ENCODE results near the gene LRRC31. TPM values are rescaled to one million over a fixed set of nuclear protein-coding genes. Genes with fewer than 3 reads are reported as not detected.

LRRC31 gene
- total RNA-seq, 4 donors from 2014 or later: not detected

- TF ChIP-seq POLR2AphosphoS5 (IDR thresholded peaks at IDR 0.05) (no peak), CTCF (IDR thresholded peaks at IDR 0.05) (no peak), EP300 (IDR thresholded peaks at IDR 0.05) (no peak), POLR2A (IDR thresholded peaks at IDR 0.05; ENCODE audit: low read depth) (no peak)
- Histone ChIP-seq H3K36me3 (no peaks in the 10 kb centered on the region), H3K9me3 (no peaks in the 10 kb centered on the region), H3K27ac (replicated peaks in 1 of 4) (no peak overlapping the region), H3K4me1 (no peaks in the 10 kb centered on the region), H3K4me3 (no peak overlapping the region), H3K27me3 (no peaks in the 10 kb centered on the region)
- DNase-seq (ENCODE audit: extremely low spot score): no peak
- 51% methylated on average over 4 of the region's 4 CpGs for WGBS
- intact Hi-C loops (cut with DNase I): no loop called here
These were observed 28.6 kb downstream of the LRRC31 start for GRCh38 chr3:169841171-169841570.

- Histone ChIP-seq H3K36me3 (no peaks in the 10 kb centered on the region), H3K27me3 (no peaks in the 10 kb centered on the region), H3K4me3 (no peak overlapping the region), H3K4me1 (no peaks in the 10 kb centered on the region), H3K9me3 (no peaks in the 10 kb centered on the region), H3K27ac (replicated peaks in 1 of 4) (no peak overlapping the region)
- WGBS: 93% methylated on average over 1 of the region's 1 CpG
- intact Hi-C loops (cut with DNase I): no loop called here
- no peak for TF ChIP-seq CTCF (IDR thresholded peaks at IDR 0.05)
- TF ChIP-seq EP300 (IDR thresholded peaks at IDR 0.05): no peak
- no peak for TF ChIP-seq POLR2AphosphoS5 (IDR thresholded peaks at IDR 0.05)
- TF ChIP-seq POLR2A (IDR thresholded peaks at IDR 0.05; ENCODE audit: low read depth): no peak
- no peak for DNase-seq (ENCODE audit: extremely low spot score)
These were observed 31.2 kb downstream of the LRRC31 start for GRCh38 chr3:169838511-169839030.

GRCh38 chr3:169836942-169837275, 32.8 kb downstream of the LRRC31 start:
- TF ChIP-seq EP300 (IDR thresholded peaks at IDR 0.05) (no peak), POLR2AphosphoS5 (IDR thresholded peaks at IDR 0.05) (no peak), POLR2A (IDR thresholded peaks at IDR 0.05; ENCODE audit: low read depth) (no peak), CTCF (IDR thresholded peaks at IDR 0.05) (no peak)
- H3K36me3 ChIP-seq: no peaks in the 10 kb centered on the region
- WGBS: 94% methylated on average over 3 of the region's 3 CpGs
- H3K4me3 ChIP-seq: no peak overlapping the region
- H3K27me3 ChIP-seq: no peaks in the 10 kb centered on the region
- intact Hi-C loops (cut with DNase I): no loop called here
- H3K4me1 ChIP-seq: no peaks in the 10 kb centered on the region
- H3K9me3 ChIP-seq: no peaks in the 10 kb centered on the region
- no peak overlapping the region for H3K27ac ChIP-seq (replicated peaks in 1 of 4)
- no peak for DNase-seq (ENCODE audit: extremely low spot score)

GRCh38 chr3:169836078-169836941, 33.4 kb downstream of the LRRC31 start:
- no peaks in the 10 kb centered on the region for H3K27me3 ChIP-seq
- no peaks in the 10 kb centered on the region for H3K36me3 ChIP-seq
- H3K9me3 ChIP-seq: no peaks in the 10 kb centered on the region
- no peak for DNase-seq (ENCODE audit: extremely low spot score)
- H3K27ac ChIP-seq (replicated peaks in 1 of 4): no peak overlapping the region
- intact Hi-C loops (cut with DNase I): no loop called here
- no peak overlapping the region for H3K4me3 ChIP-seq
- 73% methylated on average over 5 of the region's 5 CpGs for WGBS
- no peaks in the 10 kb centered on the region for H3K4me1 ChIP-seq
- TF ChIP-seq EP300 (IDR thresholded peaks at IDR 0.05): no peak
- TF ChIP-seq POLR2AphosphoS5 (IDR thresholded peaks at IDR 0.05): no peak
- no peak for TF ChIP-seq POLR2A (IDR thresholded peaks at IDR 0.05; ENCODE audit: low read depth)
- TF ChIP-seq CTCF (IDR thresholded peaks at IDR 0.05): no peak

All from esophagus muscularis mucosa (tissue), 4 donors.